ENCODE data around the gene UTY.

The UTY gene

DNA sequence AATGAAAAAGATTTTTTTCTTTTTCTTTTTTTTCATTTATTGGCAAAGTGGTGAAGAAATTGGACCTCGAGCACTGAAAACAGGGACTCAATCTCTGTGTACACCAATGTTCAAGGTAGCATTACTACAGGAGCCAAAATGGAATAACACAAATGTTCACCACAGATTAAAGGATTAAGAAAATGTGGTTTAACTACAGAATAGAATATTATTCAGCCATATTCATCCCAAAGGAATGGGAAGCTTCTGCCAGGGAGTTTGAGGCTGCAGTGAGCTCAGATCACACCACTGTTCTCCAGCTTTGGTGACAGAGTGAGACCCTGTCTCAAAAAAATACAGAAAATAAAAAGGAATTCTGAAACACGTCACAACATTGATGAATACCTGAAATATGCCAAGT is 81.0 kb downstream of the UTY start:
- no peak for DNase-seq

DNA sequence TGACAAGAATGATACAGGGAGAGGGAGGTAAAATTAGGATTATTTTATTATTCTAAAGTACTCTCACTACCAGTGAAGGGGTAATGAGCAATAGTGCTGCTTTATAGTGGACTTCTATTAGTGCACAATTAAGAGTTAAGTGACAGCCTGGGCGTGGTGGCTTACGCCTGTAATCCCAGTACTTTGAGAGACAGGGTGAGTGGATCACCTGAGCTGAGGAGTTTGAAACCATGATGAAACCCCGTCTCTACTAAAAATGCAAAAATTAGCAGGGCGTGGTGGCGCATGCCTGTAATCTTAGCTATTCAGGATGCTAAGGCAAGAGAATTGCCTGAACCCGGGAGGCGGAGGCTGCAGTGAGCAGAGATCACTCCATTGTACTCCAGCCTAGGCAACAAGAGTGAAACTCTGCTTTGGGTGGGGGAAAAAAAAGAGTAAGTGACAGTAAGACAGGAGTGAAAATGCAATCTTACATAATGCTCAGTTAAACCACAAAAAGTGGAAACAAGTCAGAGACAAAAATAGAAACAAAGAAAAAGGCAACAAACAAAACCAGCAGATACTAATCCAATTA is 98.6 kb downstream of the UTY start:
- peak; percentile 17 for DNase-seq

DNA sequence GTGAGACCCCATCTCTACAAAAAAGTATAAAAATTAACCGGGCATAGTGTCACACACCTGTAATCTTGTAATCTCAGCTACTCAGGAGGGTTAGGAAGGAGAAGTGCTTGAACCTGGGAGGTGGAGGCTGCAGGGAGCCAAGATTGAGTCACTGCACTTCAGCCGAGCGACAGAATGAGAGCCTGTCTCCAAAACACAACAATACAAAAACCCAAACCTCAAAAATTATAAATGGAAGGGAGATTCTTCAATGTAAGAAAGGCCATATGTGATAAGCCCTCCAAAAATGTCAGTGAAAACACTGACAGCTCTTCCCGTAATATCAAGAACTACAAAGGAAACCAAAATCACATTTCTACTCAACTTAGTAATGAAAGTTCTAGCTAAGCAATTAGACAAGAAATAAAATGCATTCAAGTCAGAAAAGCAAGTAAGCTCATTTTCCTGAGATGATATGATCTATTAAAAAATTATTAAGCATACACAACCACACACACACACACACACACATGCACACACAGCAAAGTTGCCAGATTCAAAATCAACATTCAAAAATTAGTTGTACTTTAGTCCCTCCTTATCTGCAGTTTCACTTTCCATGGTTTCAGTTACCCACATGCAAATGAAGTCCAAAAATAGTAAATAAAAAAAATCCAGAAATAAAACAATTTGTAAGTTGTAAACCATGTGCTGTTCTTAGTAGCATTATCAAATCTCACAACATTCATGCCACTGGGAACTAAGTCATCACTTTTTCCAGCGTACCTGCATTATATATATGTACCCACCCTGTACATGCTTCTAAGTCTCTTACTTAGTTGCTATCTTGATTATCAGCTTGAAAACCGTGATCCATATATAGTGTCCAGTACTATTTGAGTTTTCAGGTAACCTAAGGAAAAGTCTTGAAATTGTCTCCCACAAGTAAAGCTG is 108.7 kb downstream of the UTY start:
- DNase-seq: no peak

DNA sequence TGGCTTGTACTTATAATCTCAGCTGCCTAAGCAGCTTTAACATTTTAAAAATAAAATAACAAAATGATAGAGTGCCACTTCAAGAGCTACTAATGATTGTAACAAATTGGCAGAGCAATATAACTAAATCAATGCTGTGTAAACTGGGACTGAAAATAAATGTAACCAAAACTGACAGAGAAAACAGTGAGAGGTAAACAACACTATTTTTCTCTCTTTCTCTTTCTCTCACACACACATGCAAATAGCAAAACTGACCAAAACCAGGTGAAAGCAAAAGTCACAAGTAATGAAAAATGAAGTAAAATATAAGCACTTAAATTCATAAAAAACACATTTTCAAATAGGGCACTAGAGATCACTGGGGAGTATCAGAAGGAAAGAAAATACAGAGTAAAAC is 109.6 kb downstream of the UTY start:
- DNase-seq: no peak

DNA sequence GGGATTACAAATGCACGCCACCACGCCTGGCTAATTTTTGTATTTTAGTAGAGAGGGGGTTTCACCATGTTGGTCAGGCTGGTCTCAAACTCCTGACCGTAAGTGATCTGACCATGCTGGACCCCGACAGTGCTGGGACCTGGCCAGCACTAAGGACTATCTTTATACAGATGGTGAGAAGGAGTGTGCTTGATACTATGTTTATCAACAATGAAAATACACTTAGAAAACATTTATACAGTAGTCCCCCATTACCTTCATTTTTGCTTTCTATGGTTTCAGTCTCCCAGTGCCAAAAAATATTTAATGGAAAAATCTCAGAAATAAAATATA is 111.4 kb downstream of the UTY start:
- no peak for DNase-seq

DNA sequence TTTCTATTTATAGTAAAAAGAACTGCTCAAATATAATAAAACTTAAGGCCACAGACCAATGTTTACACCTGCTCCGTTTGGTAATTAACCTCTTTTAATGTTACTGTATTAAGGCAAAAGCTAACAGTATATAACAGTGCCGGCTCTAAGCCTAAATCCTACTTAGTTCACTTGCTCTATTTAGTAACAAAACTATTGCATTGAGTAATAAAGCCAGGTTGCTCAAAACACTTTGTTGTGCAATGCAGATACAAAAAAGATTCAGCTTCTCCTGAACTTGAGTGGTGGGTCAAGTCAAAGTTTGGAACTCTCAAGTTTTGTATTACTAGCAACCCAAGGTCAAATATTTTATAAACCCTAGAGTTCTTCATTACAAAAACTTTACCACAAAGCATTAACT is 116.2 kb downstream of the UTY start:
- DNase-seq: peak; percentile 33

DNA sequence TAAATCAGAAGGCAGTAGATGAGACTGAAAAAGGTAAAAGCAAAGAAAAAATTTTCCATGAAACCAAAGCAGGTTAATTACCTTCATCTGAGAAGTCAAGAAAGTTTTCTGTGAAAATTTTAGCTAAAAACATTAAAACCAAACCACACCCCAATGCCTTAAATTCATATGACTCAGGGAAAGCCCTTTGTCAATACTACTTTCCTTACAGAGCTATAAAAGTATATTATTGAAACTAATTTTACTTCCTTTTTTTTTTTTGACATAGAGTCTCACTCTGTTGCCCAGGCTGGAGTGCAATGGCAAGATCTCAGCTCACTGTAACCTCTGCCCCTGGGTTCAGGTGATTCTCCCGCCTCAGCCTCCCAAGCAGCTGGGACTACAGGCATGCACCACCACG is 117.2 kb downstream of the UTY start:
- no peak for DNase-seq

DNA sequence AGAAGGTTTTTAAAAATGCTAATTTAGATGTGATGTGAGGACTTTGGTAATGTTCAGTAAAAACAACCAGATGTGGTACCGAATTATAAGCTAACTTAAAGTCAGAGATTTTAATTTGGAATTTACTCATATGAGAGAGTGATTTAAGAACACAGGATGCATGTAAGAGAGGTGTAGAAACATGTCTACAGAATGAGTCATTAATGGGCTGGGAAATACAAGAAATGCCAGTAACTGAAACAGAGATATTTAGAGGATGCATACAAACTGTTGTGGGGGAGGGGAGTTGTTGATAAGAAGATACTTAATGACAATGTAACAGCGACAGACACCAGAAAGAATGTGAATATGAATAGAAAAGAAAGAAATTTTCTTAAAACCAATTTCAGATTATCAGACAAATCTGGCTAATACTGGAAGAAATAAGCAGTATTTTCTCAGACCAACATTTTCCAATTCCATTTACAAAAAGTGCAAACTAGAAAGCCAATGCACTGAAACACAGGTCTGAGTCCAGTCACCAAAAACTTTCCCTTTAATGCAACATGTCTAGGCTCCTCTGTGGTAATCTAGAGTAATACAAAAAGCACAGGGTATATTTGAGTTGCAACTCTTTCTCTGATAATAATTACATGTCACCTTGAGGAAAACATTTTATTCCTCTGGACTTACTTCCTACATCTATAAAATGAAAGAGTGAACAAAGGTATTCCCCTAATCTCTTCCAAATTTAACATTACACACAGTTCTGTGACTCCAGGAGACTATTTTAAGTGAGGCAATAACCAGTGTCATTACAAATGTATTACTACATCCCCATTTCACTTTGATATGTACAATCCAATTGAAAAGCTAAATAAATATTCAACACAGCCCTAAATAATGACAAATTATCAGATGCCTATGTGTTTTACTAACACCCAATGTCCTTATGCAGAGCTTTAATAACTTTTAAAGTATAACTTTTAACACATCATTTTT is 117.9 kb downstream of the UTY start:
- DNase-seq: peak; percentile 11

DNA sequence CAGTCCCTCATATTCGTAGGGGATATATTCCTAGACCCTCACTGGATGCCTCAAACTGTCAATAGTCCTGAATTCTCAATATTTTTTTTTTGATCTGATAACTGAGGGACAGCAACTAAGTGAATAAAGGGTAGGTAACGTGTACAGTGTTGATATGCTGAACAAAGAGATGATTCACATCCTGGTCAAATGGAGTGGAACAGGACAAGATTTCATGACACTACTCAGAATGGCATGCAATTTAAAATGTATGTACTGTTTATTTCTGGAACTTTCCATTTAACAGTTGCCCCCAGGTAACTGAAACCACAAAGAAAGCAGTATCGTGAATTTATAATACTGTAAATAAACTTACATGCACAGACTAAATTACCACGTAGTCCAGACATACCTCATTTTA is 128.4 kb downstream of the UTY start:
- DNase-seq: no peak

DNA sequence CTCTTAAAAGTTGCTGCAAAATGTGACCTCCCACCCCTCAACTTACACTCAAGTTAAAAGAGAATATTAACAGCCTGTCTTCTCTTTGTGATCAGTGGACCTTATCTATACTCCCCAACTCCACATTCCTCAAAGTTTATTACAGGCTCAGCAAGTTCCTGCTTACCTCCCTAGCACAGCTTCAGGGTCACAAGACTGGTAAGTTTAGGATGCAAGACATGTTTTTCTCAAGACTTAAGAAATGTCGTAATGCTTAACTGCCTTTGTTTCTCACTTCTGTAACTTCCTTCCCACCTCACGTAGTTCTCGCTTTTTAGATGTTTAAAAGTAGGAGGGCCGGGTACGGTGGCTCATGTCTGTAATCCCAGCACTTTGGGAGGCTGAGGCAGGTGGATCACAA is 132.7 kb downstream of the UTY start:
- DNase-seq: no peak

DNA sequence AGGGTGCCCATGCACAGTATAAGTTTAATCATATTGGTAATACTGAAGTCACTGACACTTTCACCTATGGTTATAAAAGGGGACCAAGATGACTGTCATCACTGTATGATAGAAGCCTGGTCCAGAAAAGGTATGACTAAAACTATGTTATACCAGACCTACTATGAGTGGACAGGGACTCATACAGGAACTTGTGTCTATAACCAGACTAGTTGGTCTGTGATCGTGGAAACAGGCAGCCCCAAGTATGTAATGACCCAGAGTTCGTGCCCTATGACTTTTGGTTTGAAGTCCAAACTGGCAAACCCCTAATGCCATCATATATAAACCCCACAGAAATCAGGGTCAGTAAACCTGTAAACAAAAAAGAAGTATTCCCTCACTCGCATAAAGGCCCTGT is 134.3 kb downstream of the UTY start:
- no peak for DNase-seq

DNA sequence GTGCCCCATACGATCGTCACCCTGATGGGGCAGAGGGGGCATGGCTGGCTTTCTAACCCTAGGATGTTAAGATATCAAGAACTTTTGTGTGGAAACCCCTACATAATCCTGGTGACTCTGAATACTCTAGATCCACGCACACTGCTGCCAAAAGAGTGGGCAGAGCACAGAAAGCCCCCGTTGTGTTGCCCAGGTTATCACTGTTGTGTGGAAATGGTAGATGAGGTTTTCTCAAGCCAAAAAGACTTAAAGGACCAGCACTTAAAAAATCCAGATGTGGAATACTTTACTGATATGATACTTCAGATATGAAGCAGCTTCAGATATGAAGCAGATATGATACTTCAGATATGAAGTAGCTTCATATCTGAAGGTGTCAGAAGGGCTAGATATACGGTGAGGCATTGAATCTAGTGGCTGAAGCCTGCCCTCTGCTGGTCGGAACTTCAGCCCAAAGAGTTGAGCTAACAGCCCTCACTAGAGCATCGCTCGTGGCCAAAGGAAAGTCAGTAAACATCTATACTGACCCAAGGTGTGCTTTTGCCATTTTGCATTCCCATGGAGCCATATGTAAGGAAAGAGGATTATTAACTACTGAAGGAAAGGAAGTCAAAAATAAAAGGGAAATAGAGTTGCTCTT is 136.4 kb downstream of the UTY start:
- peak; percentile 70 for DNase-seq

DNA sequence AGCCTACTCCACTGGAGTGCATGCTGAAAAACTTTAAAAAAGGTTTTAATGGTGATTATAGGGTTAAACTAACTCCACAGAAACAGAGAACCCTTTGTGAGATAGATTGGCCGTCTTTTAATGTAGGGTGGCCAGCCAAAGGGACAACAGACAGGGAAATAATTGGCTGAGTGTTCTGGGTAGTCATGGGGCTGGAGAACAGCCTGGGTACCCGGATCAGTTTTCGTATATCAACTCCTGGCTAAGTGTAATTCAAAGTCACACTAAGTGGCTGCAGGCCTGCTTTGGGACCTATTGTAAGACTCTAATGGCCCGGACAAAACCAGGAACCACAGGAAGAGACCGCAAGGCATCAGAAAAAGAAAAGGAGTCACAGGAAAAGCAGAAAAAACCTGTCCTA is 139.9 kb downstream of the UTY start:
- DNase-seq: no peak

DNA sequence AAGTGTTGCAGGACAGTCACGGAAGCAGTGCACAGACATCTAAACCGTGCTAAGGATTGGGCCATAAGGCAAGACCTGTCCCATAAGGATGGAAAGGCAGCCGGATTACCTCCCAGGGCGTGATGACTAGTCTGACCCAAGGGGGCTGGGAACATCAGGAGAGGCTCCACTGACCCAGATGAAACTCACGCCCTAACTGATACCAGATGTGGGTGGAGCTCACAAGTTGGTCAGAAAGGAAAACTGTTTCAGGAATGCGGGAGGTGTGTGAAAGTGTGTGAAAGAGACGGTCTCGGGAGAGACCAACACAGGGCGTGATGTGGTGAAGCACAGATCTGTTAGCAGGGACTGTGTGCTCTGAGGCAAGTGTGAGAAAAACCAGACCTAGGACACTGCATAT is 140.5 kb downstream of the UTY start:
- no peak for DNase-seq

DNA sequence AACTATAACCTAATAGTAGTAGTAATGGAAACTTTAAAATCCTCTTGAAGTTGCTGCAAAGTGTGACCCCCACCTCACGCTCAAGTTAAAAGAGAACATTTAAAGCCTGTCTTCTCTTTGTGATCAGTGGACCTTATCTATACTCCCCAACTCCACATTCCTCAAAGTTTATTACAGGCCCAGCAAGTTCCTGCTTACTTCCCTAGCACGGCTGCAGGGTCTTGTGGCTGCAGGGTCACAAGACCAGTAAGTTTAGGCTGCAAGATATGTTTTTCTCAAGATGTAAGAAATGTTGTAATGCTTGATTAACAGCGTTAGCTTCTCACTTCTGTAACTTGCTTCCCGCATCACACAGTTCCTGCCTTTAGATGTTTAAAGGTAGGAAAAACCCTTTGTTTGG is 141.1 kb downstream of the UTY start:
- DNase-seq: peak; percentile 61

DNA sequence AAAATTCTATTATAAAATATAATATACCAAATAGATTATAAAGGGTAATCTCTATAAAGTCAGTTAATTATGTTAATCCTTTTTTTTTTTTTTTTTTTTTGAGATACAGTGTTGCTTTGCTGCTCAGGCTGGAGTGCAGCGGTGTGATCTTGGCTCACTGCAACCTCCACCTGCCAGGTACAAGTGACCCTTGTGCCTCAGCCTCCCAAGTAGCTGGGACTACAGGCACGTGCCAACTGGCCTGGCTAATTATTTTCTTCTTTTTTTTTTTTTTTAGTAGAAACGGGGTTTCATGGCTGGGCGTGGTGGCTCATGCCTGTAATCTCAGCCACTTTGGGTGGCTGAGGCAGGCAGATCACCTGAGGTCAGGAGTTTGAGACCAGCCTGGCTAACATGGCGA is 141.9 kb downstream of the UTY start:
- DNase-seq: no peak

DNA sequence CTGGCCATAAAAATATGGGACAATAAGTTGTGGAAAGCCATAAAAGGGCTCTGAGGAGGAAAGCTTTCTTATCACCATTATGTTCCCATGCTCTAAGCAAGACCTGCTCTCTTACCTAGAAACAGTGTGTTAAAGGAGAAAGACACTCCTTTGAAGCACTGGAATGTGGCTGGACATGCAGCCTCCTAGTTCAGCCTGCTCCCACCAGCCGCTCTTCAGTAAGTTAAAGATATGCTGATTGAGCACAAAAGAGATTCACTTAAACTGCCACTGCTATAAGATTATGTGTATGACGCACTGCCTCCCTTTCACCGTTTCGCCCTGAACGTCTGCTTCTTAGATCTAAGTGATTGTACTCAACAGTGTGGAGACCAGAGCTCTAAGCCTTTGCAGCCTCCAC is 146.0 kb downstream of the UTY start:
- DNase-seq: no peak

DNA sequence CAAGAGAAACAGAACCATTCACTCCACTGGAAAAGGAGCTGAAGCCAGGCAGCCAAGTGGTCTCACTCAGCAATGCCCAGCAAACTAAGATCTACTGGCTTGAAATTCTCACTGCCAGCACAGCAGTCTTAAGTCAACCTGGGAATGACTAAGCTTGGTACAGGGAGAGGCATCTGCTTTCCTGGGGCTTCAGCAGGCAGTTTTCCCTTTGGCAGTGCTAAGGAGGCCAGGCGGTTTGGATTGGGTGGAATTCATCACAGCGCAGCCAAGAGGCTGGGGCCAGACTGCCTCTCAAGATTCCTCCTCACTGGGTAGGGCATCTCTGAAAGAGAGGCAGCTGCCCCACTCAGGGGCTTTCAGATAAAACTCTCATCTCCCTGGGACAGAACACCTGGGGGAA is 149.2 kb downstream of the UTY start:
- DNase-seq: no peak

DNA sequence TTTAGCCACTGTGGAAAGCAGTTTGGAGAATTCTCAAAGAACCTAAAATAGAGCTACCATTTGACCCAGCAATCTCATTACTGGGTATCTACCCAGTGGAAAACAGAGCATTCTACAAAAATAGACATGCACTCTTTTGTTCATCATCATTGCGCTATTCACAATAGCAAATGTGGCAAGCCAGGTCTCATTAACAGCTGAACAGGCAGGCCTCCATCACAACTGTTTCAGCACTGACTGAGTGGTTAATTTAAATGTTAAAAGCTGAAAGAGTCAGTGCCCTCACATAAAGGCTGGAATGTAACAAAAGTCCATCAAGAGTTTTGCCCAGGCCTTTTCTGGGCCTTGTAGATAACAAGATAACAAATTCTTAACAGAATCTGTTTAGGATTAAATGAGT is 166.9 kb downstream of the UTY start:
- no peak for DNase-seq

DNA sequence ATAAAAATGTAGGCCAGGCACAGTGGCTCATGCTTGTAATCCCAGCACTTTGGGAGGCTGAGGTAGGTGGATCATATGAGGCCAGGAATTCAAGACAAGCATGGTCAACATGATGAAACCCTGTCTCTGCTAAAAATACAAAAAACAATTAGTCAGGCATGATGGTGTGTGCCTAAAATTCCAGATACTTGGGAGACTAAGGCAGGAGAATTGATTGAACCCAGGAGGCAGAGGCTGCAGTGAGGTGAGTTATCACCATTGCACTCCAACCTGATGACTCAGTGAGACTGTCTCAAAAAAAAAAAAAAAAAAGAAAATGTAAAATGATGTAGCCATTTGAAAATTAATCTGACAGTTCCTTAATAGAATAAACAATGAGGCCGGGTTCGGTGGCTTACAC is 171.9 kb downstream of the UTY start:
- DNase-seq: no peak

DNA sequence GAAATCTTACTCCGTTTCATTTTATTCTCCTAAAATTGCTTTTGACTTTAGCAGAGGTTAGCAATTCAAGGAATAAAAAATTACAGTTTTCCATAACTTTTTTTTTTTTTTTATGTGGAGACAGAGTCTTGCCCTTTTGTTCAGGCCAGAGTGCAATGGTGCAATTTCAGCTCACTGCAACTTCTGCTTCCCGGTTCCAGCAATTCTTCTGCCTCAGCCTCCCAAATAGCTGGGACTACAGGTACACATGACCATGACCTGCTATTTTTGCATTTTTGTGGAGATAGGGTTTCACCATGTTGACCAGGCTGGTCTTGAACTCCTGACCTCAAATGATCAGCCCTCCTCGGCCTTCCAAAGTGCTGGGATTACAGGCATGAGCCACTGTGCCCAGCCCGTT is 179.0 kb downstream of the UTY start:
- DNase-seq: no peak

DNA sequence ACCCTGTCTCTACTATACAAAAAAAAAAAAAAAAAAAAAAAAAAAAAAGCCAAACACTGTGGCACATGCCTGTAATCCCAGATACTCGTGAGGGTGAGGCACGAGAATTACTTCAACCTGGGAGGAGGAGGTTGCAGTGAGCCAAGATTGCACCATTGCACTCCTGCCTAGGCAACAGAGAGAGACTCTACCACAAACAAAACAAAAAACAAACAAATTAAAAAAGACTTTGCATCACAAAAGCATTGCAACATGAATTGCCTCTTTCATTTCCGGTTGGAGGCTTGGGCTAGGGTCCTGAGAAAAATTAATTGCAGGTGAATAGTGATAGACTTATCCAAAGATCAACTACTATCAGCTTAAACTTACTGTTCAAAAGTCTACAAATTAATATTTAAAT is 180.4 kb downstream of the UTY start:
- no peak for DNase-seq

Measured in hematopoietic multipotent progenitor cell treated with erythropoietin and hydrocortisone succinate and interleukin-3 and kit ligand, for 4 days (in vitro differentiated cells).